Tibial artery (tissue), 4 donors: ENCODE results near the gene ARHGAP8.

Experiments
- DNase-seq, 2 donors: peaks; one replicate each; pipeline ENCODE4 v3.0.0-alpha.2; 2019
- H3K27ac ChIP-seq, 2 donors: fragments of 200-600 bp; sonication (generic) in 1 of 2; 1 replicate in 1 of 2; 2 replicates in 1 of 2; pipeline ENCODE4 v1.5.1; 2018 to 2019; ENCODE audit warnings: mild to moderate bottlenecking in 1 of 2
- H3K27me3 ChIP-seq, 2 donors: fragments of 200-600 bp; sonication (generic) in 1 of 2; one replicate each; pipeline versions ENCODE4 v1.5.1 to v1.6.0; 2016 to 2019
- H3K36me3 ChIP-seq, 3 donors: fragments of 200-600 bp; sonication (generic) in 2 of 3; one replicate each; pipeline ENCODE4 v1.5.1; 2016 to 2019; ENCODE audit warnings: mild to moderate bottlenecking in 2 of 3
- H3K4me1 ChIP-seq, 4 donors: fragments of 200-600 bp; sonication (generic) in 2 of 4; 1 replicate in 3 of 4; 2 replicates in 1 of 4; pipeline ENCODE4 v1.5.1; 2016 to 2019
- H3K4me3 ChIP-seq, 2 donors: fragments of 200-600 bp; sonication (generic) in 1 of 2; 1 replicate in 1 of 2; 2 replicates in 1 of 2; pipeline ENCODE4 v1.5.1; 2018 to 2019; ENCODE audit warnings: mild to moderate bottlenecking in 2 of 2
- H3K9me3 ChIP-seq, 3 donors: fragments of 200-600 bp; sonication (generic) in 1 of 3; one replicate each; pipeline ENCODE4 v1.5.1; 2016 to 2019
- intact Hi-C: fragments of 100-400 bp; cut with DNase I; formaldehyde crosslinking; loops from one replicate; pipeline ENCODE4 v1.15.0; 2023; ENCODE audit warnings: low total_unique reads
- TF ChIP-seq, protein P1 (sequence below), 2 experiments: fragments of 200-600 bp in 1 of 2; fragments of 450-650 bp in 1 of 2; IDR thresholded peaks; one replicate each; pipeline ENCODE4 v1.5.1; 2017 to 2019; ENCODE audit warnings: antibody characterized with exemption in 2 of 2, mild to moderate bottlenecking in 1 of 2, moderate library complexity in 1 of 2

The ARHGAP8 gene

DNA sequence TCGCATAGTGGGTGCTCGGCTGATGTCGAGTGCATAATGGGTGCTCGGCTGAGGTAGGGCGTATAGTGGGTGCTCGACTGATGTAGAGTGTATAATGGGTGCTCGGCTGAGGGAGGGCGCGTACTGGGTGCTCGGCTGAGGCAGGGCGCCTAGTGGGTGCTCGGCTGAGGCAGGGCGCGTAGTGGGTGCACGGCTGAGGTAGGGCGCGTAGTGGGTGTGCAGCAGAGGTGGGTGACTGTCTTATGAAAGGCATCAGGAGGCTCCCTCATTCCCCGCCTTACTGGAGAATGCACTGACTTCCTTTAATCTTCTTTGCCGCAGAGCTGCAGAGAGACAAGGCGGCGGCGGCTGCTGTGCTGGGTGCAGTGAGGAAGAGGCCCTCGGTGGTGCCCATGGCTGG, 33.8 kb downstream of the ARHGAP8 start:
- H3K4me1 ChIP-seq, result no peaks in the 10 kb centered on the region
- H3K9me3 ChIP-seq, result no peaks in the 10 kb centered on the region
- H3K27me3 ChIP-seq, result peaks cover 0 to 28% of the 10 kb centered on the region in 2 donors
- H3K36me3 ChIP-seq, result no peaks in the 10 kb centered on the region
- no peak overlapping the region for H3K4me3 ChIP-seq
- intact Hi-C loops, result no loop called here
- TF ChIP-seq, protein P1, sequence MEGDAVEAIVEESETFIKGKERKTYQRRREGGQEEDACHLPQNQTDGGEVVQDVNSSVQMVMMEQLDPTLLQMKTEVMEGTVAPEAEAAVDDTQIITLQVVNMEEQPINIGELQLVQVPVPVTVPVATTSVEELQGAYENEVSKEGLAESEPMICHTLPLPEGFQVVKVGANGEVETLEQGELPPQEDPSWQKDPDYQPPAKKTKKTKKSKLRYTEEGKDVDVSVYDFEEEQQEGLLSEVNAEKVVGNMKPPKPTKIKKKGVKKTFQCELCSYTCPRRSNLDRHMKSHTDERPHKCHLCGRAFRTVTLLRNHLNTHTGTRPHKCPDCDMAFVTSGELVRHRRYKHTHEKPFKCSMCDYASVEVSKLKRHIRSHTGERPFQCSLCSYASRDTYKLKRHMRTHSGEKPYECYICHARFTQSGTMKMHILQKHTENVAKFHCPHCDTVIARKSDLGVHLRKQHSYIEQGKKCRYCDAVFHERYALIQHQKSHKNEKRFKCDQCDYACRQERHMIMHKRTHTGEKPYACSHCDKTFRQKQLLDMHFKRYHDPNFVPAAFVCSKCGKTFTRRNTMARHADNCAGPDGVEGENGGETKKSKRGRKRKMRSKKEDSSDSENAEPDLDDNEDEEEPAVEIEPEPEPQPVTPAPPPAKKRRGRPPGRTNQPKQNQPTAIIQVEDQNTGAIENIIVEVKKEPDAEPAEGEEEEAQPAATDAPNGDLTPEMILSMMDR (IDR thresholded peaks at IDR 0.05), result no peak
- DNase-seq, result no peak
- H3K27ac ChIP-seq, result no peak overlapping the region

DNA sequence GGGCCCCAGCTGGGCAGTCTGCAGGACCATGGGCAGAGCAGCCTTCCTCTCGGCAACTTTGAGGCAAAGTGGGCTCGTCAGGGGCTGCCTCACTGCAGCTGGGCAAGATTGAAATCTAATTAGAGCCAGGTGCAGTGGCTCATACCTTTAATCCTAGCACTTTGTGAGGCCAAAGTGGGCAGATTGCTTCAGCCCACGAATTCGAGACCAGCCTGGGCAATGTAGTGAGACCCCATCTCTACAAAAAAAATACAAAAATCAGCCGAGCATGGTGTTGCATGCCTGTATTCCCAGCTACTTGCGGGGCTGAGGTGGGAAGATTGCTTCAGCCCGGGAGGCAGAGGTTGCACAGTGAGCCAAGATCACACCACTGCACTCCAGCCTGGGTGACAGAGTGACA, 34.2 kb downstream of the ARHGAP8 start:
- H3K27me3 ChIP-seq, result peaks cover 0 to 28% of the 10 kb centered on the region in 2 donors
- H3K4me3 ChIP-seq, result no peak overlapping the region
- no peaks in the 10 kb centered on the region for H3K9me3 ChIP-seq
- H3K4me1 ChIP-seq, result no peaks in the 10 kb centered on the region
- intact Hi-C loops, result no loop called here
- no peak overlapping the region for H3K27ac ChIP-seq
- TF ChIP-seq, protein P1 (IDR thresholded peaks at IDR 0.05), result no peak
- no peak for DNase-seq
- no peaks in the 10 kb centered on the region for H3K36me3 ChIP-seq

DNA sequence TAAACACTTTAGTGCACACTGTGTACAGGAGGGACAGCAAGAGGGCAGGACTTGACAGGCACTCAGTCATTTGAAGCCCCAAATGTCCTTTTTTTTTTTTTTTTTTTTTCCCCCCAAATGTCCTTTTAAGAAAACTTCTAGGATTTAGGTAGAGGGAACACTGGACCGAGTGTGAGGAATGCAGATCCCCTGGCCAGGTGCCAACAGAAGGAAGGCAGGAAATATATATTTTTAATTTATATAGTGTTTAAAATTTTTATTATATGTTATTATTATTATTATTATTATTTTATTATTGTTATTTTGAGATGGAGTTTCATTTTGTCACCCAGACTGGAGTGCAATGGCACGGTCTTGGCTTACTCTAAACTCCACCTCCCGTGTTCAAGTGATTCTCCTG, 35.5 kb downstream of the ARHGAP8 start:
- no peak for DNase-seq
- TF ChIP-seq, protein P1 (IDR thresholded peaks at IDR 0.05), result no peak
- intact Hi-C loops, result no loop called here
- H3K9me3 ChIP-seq, result no peaks in the 10 kb centered on the region
- no peak overlapping the region for H3K4me3 ChIP-seq
- H3K27me3 ChIP-seq, result peaks cover 0 to 21% of the 10 kb centered on the region in 2 donors
- H3K36me3 ChIP-seq, result no peaks in the 10 kb centered on the region
- H3K27ac ChIP-seq, result no peak overlapping the region
- no peaks in the 10 kb centered on the region for H3K4me1 ChIP-seq

DNA sequence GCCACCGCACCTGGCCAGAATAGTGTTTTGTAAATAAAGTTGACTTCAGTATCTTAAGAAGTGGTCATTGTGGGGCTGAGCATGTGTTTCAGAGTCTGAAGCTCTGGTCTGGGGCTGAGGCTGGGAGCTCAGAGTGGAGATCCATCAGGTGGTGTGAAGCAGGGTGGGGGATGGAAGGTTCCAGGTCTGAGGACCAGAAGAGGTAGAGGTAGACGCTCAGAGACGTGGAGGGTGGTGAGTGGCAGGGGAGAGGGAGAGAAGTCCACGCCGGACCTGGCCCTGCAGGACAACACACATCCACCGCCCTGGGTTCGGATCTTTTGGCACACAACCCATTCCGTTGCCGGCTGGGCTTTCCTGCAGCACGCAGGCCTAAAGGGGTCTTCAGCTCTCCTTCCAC, 40.7 kb downstream of the ARHGAP8 start:
- Histone ChIP-seq H3K36me3 (no peaks in the 10 kb centered on the region), H3K27ac (no peak overlapping the region), H3K27me3 (peaks cover 0 to 14% of the 10 kb centered on the region in 2 donors), H3K4me3 (no peak overlapping the region), H3K4me1 (no peaks in the 10 kb centered on the region), H3K9me3 (no peaks in the 10 kb centered on the region)
- TF ChIP-seq, protein P1 (IDR thresholded peaks at IDR 0.05), result no peak
- intact Hi-C loops, result no loop called here
- DNase-seq, result no peak

DNA sequence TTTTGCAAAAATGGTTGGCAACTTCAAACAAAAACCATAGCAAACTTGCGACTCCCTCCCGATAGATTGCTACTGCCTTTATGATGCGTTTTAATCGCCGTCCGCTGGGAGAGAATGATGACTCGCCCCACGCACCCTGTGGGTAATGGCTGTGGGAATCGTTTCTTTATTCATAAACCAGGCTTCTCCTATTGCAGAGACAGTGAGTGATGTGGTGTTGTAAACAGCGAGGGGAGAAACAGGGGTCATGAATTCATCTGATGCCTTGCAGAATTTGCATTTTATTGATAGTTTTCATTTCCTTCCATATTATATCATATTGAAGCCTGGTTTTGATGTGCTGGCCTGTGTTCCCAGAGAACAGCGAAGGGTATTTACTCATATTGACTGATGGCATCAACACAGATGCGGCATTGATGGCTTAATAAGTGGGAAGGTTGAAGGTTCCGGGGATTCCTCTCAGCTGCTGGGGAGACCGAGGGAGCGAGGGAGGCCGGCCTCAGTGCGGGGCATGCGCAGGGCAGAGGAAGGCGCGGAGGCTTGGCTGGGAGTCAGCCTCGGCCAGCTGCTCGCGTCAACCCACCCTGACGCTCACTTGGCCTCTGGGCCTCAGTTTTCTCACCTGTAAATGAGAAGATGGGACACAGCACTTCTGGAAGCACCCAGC, 41.3 kb downstream of the ARHGAP8 start:
- Histone ChIP-seq H3K27ac (no peak overlapping the region), H3K9me3 (no peaks in the 10 kb centered on the region), H3K36me3 (no peaks in the 10 kb centered on the region), H3K4me1 (no peaks in the 10 kb centered on the region), H3K4me3 (no peak overlapping the region), H3K27me3 (peaks cover 0 to 18% of the 10 kb centered on the region in 2 donors)
- TF ChIP-seq, protein P1 (IDR thresholded peaks at IDR 0.05), result no peak
- no peak for DNase-seq
- intact Hi-C loops, result no loop called here
